OCI-LY1 (cell line): ENCODE data around the gene SNRK.

Experiments used
- EZH2 ChIP-seq: fragments of 200-600 bp; sonication (generic), shearing (Covaris generic); IDR thresholded peaks from 2 replicates; pipeline ENCODE4 v1.8.0; 2017; ENCODE audit warnings: borderline replicate concordance, mixed run types, mild to moderate bottlenecking, antibody characterized with exemption, low read length, moderate library complexity, mixed read lengths
- TF ChIP-seq, protein P1 (sequence below): fragments of 200-600 bp; sonication (generic), shearing (Covaris generic); IDR thresholded peaks from 2 replicates; pipeline ENCODE4 v1.5.1; 2017; ENCODE audit warnings: mild to moderate bottlenecking, antibody characterized with exemption, low read length, moderate library complexity, mixed read lengths

GRCh38 chr3:43348852-43349574 lies 62.7 kb downstream of the SNRK start:
- TF ChIP-seq, protein P1, sequence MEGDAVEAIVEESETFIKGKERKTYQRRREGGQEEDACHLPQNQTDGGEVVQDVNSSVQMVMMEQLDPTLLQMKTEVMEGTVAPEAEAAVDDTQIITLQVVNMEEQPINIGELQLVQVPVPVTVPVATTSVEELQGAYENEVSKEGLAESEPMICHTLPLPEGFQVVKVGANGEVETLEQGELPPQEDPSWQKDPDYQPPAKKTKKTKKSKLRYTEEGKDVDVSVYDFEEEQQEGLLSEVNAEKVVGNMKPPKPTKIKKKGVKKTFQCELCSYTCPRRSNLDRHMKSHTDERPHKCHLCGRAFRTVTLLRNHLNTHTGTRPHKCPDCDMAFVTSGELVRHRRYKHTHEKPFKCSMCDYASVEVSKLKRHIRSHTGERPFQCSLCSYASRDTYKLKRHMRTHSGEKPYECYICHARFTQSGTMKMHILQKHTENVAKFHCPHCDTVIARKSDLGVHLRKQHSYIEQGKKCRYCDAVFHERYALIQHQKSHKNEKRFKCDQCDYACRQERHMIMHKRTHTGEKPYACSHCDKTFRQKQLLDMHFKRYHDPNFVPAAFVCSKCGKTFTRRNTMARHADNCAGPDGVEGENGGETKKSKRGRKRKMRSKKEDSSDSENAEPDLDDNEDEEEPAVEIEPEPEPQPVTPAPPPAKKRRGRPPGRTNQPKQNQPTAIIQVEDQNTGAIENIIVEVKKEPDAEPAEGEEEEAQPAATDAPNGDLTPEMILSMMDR, result no peak
- no peak for TF ChIP-seq EZH2
